ENCODE data around the gene AP1M1.

AP1M1 gene

GRCh38 chr19:16207490-16208025 is 9.8 kb downstream of the AP1M1 start:
- DNase-seq, result no peak

DNA sequence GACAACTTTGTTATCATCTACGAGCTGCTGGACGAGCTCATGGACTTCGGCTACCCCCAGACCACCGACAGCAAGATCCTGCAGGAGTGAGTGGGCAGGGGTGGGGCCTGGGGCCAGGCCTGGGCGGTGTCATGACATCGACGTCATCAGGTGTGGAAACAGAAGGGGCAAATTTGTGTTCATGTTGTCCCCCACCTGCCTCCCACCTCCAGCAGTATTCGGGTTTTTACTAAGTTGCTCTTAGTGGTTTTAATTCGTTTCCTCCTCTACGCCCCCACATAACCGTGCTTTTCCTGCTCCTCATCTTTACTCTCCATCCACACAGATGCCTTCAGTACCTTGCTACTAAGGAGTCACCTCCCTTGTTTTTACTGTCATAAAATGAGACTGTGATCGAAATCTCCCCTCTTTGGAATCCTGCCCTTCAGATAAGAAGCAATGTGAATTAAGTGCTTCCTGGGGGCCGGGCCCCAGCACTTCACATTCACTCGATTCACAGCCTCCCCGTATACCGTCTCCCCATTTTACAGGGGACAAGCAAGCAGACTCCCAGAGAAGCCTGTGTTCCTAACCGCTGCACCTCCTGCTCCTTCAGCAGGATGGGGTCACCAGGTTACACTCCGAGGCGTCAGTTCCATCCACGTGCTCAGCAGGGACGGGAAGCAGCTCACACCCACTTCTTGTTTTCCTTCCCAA is 10.5 kb downstream of the AP1M1 start:
- DNase-seq, result no peak

- no peak for DNase-seq
Measured at GRCh38 chr19:16208847-16209665, 11.3 kb downstream of the AP1M1 start.

DNA sequence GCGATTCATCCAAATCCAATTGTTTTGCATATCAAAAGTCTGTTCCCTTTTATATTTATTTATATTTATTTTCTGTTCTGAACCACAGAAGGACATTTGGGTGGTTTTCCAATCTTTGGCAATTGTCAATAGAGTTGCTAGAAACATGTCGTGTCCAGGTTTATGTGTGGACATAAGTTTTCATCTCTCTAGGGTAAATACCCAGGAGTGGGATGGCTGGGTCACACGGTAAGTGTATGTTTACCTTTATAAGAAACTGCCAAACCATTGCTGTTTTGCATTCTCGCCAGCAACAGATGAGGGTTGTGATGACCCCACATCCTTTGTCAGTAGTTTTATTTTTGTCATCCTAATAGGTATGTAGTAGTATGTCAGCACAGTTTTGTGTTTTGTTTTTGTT is 12.5 kb downstream of the AP1M1 start:
- DNase-seq, result no peak

DNA sequence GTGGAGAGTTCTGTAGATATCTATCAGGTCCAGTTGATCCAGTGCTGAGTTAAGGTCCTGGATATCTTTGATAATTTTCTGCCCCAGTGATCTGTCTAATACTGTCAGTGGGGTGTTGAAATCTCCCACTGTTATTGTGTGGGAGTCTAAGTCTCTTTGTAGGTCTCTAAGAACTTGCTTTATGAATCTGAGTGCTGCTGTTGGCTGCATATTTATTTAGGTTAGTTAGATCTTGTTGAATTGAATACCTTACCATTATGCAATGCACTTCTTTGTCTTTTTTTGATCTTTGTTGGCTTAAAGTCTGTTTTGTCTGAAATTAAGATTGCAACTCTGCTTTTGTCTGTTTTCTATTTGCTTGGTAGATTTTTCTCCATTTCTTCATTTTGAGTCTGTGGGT is 15.4 kb downstream of the AP1M1 start:
- no peak for DNase-seq

DNA sequence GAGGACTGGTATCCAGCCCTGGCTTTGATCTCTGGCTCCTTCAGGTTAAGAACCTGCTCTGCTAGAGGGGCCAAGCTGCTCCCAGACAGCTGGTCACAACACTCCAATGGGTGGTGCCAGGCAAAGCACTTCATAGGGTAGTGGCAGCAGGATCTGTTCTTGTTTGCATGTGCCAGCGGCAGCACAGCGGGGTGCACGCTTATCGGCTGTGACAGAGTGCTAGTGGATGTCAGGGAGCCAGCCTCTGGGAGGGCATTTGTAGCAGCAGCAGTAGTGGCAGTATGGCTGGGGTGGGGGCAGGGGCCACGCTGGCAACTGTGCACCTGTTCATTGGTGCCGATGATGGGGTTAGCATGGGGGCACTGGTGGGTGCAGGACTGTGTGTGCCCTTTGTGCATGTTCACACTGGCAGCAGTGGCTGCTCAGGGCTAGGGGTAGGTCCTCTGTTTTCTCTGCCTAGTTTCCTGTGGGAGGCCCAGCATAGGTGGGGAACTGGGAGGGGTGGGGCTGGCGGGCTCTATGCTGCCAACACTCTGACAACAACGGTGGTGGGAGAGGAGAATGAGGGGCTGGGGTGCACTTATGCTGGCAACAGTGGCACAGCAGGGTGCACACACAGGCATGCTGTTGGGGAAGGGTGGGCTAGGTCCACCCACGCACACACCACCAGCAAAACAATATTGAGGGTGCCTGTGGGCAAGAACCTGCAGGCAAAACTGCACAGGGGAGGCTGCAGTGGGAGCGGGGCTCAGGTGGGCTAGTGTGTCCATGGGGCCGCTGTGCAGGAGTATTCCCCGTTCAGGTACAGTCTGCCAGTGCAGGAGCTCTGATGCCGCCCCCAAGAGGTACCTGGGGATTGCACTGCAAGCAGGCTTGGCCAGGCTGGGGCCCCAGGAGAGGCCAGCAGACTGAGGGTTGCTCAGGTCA is 19.3 kb downstream of the AP1M1 start:
- DNase-seq, result no peak

GRCh38 chr19:16217716-16218451 is 20.2 kb downstream of the AP1M1 start:
- DNase-seq, result no peak

DNA sequence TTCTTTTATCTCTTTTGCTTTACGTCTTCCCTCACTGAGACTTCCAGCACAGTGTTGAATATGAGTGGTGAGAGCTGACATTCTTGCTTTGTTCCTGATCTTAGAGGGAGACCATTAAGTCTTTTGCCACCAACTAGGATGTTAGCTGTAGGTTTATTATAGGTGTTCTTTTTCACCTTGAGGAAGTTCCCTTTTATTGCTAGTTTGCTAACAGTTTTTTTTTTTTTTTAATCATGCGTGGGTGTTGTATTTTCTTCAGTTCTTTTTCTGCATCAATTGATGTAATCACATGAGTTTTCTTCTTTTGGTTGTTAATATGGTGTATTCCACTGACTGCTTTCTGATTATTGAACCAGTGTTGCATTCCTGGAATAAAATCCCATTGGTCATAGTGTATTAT is 21.1 kb downstream of the AP1M1 start:
- no peak for DNase-seq

- no peak for DNase-seq
Measured at GRCh38 chr19:16222806-16223205, 25.1 kb downstream of the AP1M1 start.

GRCh38 chr19:16223746-16224145 is 26.0 kb downstream of the AP1M1 start:
- DNase-seq, result no peak

DNA sequence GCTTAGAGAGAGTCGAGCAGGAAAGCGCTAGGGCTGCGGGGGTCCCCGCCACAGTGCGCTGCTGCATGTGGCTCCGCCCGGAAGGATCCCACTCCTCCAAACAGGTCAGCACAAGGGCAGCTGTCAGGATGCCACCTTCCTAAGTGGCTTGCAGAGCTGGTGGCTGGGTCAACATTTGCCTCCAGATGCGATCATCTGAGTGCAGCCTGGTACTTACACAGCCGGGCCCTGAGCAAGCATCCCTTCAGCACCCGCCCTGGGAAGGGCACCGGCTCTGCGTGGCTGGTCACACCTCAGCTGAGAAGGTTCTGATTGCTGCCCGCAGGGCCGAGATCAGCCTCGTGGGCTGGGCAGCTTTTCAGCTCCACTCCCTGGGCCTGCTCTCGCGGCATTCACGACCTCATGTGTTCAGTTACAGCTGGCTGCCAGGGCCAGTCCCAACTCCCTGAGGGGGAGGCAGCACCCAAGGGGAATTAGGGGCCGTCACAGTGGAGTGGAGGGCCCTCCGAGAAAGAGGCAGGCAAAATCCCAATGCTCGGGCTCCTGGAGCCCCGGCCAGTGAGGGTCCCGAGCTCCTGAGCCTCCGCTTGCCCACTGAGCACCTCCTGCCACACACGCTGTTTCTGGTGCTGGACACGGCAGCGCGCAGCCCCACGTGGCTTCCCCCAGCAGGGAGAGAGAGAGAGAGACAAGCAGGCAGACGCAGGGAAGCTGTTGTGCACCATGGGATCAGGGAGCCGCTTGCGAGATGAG is 26.8 kb downstream of the AP1M1 start:
- DNase-seq, result no peak

- no peak for DNase-seq
Measured at GRCh38 chr19:16225279-16226183, 27.8 kb downstream of the AP1M1 start.

DNA sequence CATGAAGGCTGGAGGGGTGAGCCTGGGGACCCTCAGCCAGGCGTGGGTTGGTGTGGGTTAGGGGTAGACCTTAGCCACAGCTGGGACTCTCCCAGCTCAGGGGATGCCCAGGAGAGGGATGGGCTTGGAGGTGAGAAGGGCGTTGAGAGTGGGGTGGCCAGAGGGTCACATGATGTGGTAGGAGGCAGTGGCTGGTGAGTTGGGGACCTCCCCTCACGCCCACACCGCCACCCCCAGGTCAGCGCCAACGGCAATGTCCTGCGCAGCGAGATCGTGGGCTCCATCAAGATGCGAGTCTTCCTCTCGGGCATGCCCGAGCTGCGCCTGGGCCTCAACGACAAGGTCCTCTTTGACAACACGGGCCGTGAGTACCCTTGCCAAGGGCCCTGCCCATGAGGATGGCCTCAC is 28.5 kb downstream of the AP1M1 start:
- DNase-seq, result no peak

DNA sequence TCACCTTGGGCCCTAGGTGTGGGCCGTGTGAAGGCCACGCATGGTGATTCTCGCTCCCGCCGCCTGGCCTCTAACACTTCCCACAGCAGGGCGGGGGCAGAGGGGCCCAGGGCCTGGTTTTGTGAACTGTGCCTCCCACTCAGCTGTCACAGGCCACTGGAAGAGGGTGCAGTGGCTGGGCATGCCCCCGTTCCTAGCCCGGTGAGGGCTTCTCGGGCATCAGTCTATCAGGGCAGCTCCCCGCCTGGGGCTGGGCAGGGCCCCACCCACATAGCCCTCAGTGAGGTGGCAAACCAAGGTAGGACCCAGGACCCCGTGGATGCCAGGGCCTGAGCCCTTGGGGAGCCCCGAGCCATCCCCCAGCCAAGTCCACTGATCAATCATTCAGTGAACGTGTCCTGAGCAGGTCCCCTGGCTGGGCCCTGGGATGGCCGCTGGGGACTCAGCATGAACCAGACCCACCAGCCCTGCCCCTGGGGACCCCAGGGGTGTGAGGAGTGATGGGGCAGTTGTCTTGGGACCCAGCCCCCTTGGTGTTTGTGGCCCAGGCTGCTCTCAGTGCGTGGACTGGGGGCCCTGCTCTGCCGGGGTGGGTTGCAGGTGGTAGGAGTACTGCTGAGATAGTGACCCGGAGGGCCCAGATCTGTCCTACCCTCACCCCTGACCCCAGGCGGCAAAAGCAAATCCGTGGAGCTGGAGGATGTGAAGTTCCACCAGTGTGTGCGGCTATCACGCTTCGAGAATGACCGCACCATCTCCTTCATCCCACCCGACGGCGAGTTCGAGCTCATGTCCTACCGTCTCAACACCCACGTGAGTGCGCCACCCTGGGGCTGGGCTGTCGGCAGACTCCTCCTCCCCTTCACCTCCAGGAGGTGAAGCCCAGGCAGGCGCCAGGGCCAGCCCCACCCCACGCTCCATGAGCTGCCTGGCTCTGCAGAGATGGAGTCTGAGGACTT is 29.4 kb downstream of the AP1M1 start:
- no peak for DNase-seq

DNA sequence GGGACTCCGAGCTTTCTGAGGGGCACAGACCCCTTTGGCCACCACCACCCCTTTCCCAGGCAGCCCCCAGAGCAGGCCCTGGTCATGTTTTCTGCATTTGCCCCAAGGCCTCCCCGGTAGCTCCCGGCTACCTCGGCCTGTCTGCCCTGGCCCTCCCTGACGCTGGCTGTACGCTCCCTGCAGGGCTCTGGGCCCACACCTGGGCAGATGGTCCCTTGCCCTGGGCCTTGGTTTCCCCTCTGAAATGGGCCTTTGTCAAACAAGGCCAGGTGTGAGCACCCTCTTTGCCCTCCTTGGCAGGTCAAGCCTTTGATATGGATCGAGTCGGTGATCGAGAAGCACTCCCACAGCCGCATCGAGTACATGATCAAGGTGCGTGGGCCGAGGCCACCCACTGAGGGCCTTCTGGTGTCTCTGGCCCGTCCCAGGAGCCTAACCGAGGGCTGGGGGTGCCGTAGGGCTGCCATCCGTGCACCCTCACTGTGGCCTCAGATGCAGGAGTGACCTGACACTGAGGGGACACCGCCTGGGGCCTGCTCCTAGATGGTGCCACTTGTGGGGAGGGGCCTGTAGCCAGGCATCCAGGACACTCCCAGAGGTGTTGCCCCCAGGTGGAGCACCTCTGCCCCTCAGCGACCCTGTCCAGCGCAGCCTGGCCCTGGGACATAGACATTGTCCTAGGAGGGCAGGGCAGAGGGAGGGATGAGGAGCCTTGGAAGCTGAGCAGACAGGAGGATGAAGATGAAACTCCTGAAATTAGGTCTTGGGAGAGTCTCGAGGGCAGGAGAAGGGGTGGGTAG is 30.3 kb downstream of the AP1M1 start:
- DNase-seq, result no peak

DNA sequence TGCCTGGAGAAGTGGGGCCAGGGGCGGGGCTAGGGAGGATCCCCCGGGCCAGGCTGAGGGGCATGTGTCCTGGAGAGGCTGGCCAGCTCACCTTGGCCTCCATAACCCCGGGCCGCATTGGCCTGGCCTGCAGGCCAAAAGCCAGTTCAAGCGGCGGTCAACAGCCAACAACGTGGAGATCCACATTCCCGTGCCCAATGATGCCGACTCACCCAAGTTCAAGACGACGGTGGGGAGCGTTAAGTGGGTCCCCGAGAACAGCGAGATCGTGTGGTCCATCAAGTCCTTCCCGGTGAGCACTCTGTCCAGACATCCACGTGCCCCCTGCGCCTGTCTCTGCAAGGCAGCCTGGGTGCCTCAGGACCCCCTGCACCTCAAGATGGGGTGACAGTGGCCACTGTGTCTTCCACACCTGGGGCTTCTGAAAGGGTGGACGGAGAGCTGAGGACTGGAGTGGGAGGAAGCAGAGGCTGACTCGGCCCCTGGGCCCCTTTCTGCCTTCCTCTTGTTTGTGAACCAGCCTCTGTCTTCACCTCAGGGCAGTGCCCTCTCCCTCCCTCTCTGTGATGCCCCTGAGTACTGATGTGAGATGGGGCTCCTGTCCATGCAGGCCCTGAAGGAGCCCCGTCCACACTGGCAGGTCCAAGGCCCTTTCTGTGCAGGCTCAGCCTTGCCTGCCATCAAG is 31.1 kb downstream of the AP1M1 start:
- no peak for DNase-seq
